SJCRH30 (cell line): ENCODE data around the gene STX3. TPM values are rescaled to one million over a fixed set of nuclear protein-coding genes. Genes with fewer than 3 reads are reported as not detected.
"Not testable (repeated sequence)": the region's sequence is repeated elsewhere in the genome, so short reads cannot be mapped to it uniquely, and the experiment has no call there.

Experiments used
- DNase-seq, 2 experiments: peaks; one replicate each; pipeline ENCODE4 v3.0.0-alpha.2; 2015 to 2020
- H3K27ac ChIP-seq: fragments of 250-450 bp; sonication (Bioruptor Pico); 2 replicates; pipeline ENCODE4 v1.5.1; 2020; ENCODE audit warnings: mild to moderate bottlenecking, moderate library complexity
- H3K27me3 ChIP-seq: fragments of 250-450 bp; sonication (Bioruptor Pico); 2 replicates; pipeline ENCODE4 v1.5.1; 2020; ENCODE audit warnings: mild to moderate bottlenecking, moderate library complexity
- H3K36me3 ChIP-seq: fragments of 250-450 bp; sonication (Bioruptor Pico); 2 replicates; pipeline ENCODE4 v1.5.1; 2020; ENCODE audit warnings: mild to moderate bottlenecking, moderate library complexity
- H3K4me1 ChIP-seq: fragments of 250-450 bp; sonication (Bioruptor Pico); 2 replicates; pipeline ENCODE4 v1.5.1; 2020; ENCODE audit warnings: mild to moderate bottlenecking, moderate library complexity
- H3K4me3 ChIP-seq: fragments of 250-450 bp; sonication (Bioruptor Pico); 2 replicates; pipeline ENCODE4 v1.5.1; 2020; ENCODE audit warnings: mild to moderate bottlenecking, moderate library complexity
- H3K9me3 ChIP-seq: fragments of 250-450 bp; sonication (Bioruptor Pico); replicated peaks from 2 replicates; pipeline ENCODE4 v1.5.1; 2020; ENCODE audit warnings: mild to moderate bottlenecking, moderate library complexity
- total RNA-seq: library from RNA; depleted of rRNA; stranded (reverse); fragments of >200 nt; shearing (Covaris generic); gene quantifications from 2 replicates; pipeline ENCODE4 v1.2.3, GENCODE V29; 2014

STX3 gene
- total RNA-seq, 1 experiment from 2014 or later: 52.6 TPM

DNA sequence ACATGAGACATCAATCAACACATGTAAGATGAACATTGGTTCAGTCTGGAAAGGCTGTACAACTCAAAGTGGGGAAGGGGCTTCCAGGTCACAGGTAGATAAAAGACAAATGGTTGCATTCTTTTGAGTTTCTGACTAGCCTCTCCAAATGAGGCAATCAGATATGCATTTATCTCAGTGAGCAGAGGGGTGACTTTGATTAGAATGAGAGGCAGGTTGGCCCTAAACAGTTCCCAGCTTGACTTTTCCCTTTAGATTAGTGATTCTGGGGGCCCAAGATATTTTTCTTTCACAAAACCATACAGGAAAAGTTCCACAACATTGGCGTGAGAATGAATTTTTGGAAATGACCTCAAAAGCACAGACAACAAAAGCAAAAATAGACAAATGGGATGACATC is 61.3 kb downstream of the STX3 start:
- not testable (repeated sequence) for H3K27ac ChIP-seq, DNase-seq, H3K4me3 ChIP-seq, H3K36me3 ChIP-seq, H3K27me3 ChIP-seq, H3K9me3 ChIP-seq
- H3K4me1 ChIP-seq: peaks cover 29% of the 10 kb centered on the region

DNA sequence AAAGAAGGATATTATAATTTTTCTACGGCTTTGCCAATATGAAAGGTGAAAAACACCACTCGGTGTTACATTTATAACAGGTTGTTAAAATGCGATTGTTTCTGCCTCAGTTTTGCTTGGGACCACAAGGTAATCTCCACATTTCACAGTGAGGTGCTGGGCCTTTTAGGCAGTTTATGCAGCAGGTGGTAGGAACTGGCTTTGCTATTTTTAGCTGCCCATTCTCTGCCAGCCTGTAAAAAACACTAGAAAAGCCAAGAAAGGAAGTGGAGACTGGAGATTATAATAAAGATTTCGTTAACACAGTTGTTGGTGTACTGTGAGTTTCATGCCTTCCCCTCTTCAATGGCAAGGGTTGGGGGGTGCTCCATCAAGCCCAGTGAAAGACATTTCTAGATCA is 63.4 kb downstream of the STX3 start:
- Histone ChIP-seq H3K4me1 (peaks cover 34% of the 10 kb centered on the region), H3K27me3 (no peaks in the 10 kb centered on the region)
- DNase-seq: peak; percentile 7 to 55

DNA sequence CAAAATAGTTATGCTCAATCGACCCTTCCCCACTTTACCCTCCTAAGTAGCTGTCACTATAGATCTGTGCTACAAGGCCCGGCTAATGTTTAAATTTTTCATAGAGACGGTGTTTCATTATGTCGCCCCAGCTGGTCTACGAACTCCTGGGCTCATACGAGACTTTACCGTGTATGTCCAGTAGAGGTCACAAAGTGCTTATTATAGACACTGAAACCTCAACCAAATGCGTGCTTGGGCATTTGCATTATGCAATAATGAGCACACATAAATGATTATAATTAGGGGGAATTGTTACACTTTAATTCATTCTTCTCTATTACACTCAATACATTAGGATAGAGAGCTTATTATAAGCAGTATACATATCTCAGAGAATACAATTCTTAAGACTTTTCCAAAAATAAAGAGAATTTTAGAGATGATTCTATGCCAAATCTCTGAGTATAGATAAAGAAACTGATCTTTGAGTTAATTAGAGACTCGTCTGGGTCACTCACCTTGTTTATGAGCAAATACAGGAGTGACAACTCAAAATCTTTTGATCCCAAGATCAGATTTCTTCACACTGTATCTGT is 67.9 kb downstream of the STX3 start:
- no peak overlapping the region for H3K4me3 ChIP-seq
- H3K36me3 ChIP-seq: no peaks in the 10 kb centered on the region
- no peaks in the 10 kb centered on the region for H3K27me3 ChIP-seq
- no peak overlapping the region for H3K27ac ChIP-seq
- no peaks in the 10 kb centered on the region for H3K9me3 ChIP-seq
- H3K4me1 ChIP-seq: peaks cover 21% of the 10 kb centered on the region
- peak; percentile 52 to 82 for DNase-seq

More for the DNA sequence above, 63.4 kb downstream of the STX3 start:
- Histone ChIP-seq H3K27ac (peak overlapping the region; percentile 60), H3K4me3 (no peak overlapping the region), H3K36me3 (no peaks in the 10 kb centered on the region), H3K9me3 (no peaks in the 10 kb centered on the region)

DNA sequence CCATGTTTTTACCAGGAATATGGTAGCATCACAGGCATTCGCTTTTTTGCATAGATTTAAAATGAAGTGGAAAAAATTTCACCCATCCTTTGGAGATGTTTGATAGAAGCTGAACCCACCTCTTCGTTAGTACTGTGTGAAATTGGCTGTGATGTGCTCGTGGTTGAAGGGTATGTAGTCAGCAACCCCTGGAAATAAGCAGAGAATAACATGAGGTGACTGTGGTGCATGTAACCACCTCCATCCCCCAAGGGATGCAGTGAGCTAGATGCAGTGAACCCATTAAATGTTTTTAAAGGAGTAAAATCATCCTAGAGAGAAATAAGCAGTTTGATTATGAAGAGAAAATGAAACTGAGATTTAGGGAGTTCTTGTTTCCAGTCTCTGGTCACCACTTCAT is 74.2 kb downstream of the STX3 start:
- no peak overlapping the region for H3K27ac ChIP-seq
- H3K27me3 ChIP-seq: no peaks in the 10 kb centered on the region
- H3K9me3 ChIP-seq: no peaks in the 10 kb centered on the region
- no peak for DNase-seq
- no peak overlapping the region for H3K4me3 ChIP-seq
- no peaks in the 10 kb centered on the region for H3K36me3 ChIP-seq
- no peaks in the 10 kb centered on the region for H3K4me1 ChIP-seq

DNA sequence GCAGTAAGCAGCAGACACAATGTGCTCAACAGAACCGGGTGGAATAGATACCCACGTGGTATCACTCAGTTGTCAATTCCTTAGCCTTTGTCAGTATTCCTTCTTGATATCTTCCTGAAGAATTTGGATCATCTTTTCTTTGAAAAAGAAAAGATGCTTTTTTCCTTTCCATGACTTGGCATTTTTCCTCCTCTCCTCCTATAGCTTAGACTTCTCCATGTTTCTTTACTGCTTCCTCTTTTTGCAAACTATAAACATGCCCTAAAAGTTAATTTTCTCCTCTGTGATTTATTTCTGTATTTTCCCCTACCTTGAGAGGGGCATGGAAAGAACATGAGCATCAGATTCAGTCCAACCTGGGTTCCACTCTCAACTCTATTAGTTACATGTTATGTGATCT is 78.4 kb downstream of the STX3 start:
- no peak overlapping the region for H3K4me3 ChIP-seq
- no peak for DNase-seq
- H3K27me3 ChIP-seq: no peaks in the 10 kb centered on the region
- H3K27ac ChIP-seq: no peak overlapping the region
- H3K9me3 ChIP-seq: no peaks in the 10 kb centered on the region
- no peaks in the 10 kb centered on the region for H3K36me3 ChIP-seq
- no peaks in the 10 kb centered on the region for H3K4me1 ChIP-seq

DNA sequence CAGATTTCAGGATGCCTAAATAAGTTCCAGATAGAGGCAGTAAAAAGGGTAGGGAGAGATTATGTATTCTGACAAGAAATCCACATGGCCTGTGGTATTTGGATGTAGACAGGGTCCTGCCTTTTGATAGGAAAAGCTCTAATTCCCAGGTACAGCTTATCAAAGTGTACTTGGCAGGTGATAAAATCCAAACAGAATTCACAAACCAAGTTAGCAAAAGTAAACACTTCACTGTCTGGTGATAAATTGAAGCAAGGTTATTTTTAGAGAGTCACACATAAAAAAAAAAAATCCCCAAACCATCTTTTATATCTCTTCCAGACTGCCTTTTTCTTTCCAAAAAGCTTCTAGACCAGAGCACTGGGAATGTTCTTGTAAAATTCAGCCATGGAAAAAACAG is 84.4 kb downstream of the STX3 start:
- no peaks in the 10 kb centered on the region for H3K9me3 ChIP-seq
- no peak for DNase-seq
- no peaks in the 10 kb centered on the region for H3K4me1 ChIP-seq
- no peak overlapping the region for H3K27ac ChIP-seq
- H3K36me3 ChIP-seq: no peaks in the 10 kb centered on the region
- no peak overlapping the region for H3K4me3 ChIP-seq
- no peaks in the 10 kb centered on the region for H3K27me3 ChIP-seq

DNA sequence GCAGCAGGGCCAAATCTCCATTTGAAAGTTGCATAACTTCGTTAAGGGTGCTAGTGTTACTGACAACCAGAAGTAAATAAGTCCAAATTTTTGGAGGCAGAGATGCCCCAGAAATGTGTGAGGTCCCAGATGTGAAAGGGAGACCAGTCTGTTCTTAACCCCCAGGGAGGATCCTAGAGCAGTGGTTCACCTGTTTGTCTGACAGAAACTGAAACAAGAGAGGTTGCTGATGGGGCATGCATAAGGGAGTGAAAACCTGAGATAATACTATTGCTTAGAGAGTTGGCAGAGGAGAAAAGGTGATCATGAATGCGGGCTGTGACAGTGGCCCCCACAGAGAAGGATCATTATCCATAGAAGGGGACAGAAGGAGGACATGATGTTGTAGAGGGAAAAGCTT is 86.3 kb downstream of the STX3 start:
- no peak overlapping the region for H3K27ac ChIP-seq
- H3K27me3 ChIP-seq: no peaks in the 10 kb centered on the region
- H3K4me1 ChIP-seq: no peaks in the 10 kb centered on the region
- no peaks in the 10 kb centered on the region for H3K9me3 ChIP-seq
- no peak for DNase-seq
- H3K4me3 ChIP-seq: no peak overlapping the region
- H3K36me3 ChIP-seq: no peaks in the 10 kb centered on the region

DNA sequence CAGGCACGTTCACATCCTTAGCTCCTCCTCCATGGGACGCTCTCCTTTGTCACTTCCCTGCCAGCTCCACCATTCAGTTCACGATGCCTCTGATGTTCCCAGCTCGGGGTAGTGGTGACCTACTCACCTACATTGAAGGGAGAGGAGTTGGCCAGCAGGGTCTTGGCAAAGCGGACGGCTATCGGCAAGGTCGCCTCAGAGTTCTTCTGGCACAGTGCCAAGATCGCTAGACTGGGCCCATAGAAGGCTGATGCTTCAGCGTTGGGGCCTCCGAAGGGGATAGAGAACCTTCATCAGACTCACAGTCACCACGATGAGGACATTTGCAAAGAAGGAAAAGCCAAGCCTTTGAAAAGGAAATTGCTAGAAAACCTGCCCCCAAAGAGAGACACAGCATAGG is 87.1 kb downstream of the STX3 start:
- Histone ChIP-seq H3K27ac (no peak overlapping the region), H3K27me3 (no peaks in the 10 kb centered on the region), H3K4me3 (no peak overlapping the region), H3K36me3 (no peaks in the 10 kb centered on the region), H3K9me3 (no peaks in the 10 kb centered on the region), H3K4me1 (no peaks in the 10 kb centered on the region)
- DNase-seq: no peak

DNA sequence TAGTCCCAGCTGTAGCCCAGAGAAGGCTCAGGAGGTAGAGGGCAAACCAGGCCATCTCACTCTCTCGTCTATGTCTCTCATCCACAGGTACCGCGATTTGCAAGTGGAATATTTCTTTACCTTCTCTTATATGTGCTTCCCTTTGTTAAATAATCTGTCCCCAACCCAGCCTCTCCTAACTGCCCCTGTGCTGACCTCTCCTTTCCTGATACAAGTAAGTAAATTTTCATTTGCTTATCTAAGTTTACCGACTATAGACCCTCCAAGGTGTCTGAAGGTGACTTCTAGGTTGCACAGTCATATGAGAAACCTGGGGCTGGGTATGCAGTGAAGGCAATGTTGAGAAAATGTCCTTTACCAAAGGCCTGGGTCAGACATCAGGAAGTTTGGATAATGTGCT is 90.2 kb downstream of the STX3 start, which contains the start of gene CBLIF:
Gene CBLIF, minus strand, starts transcription at position 101 of the 400 bp plus-strand sequence. Its CDS starts 46 bp downstream, at position 55.
- H3K4me1 ChIP-seq: no peaks in the 10 kb centered on the region
- no peaks in the 10 kb centered on the region for H3K27me3 ChIP-seq
- H3K4me3 ChIP-seq: no peak within 1 kb of the TSS
- no peak for DNase-seq
- no peak within 1 kb of the TSS for H3K27ac ChIP-seq
- H3K36me3 ChIP-seq: no peaks in the 10 kb centered on the region
- no peaks in the 10 kb centered on the region for H3K9me3 ChIP-seq

DNA sequence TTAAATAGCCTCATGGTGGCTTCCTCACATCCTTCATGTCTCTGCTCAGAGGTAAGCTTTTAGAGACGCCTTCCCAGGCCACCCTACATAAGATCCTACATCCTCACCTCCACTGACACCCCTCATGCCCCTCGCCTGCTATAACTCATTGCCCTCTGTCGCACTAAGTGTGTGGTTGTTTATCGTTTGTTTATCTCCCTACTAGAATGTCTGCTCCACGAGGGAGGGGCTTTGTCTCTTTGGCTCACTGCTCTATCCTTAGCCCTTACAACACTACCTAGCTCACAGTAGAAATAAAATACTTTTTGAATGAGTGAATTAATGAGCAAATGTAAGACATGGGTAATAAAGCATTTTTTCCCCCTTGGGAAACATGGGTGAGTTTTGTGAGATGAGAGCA is 91.4 kb downstream of the STX3 start:
- H3K4me3 ChIP-seq: no peak overlapping the region
- H3K9me3 ChIP-seq: no peaks in the 10 kb centered on the region
- no peaks in the 10 kb centered on the region for H3K36me3 ChIP-seq
- DNase-seq: no peak
- no peak overlapping the region for H3K27ac ChIP-seq
- H3K4me1 ChIP-seq: no peaks in the 10 kb centered on the region
- H3K27me3 ChIP-seq: no peaks in the 10 kb centered on the region

DNA sequence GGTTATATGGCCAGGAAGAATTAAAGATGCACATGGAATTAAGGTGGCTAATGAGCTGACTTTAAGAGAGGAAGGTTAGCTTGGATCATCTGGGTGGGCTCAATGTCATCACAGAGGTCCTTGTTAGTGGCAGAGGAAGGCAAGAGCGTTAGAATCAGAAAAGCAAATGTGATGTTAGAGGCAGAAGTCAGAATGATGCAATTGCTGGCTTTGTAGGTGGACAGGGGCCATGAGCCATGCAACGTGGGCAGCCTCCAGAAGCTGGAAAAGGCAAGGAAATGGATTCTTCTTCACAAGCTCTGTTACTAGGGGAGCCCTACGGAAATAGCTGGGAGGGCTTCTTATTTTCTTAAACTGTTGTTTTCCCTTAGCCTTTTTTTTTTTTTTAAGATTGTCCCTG is 92.5 kb downstream of the STX3 start:
- no peak overlapping the region for H3K27ac ChIP-seq
- H3K4me1 ChIP-seq: no peaks in the 10 kb centered on the region
- no peak for DNase-seq
- H3K9me3 ChIP-seq: no peaks in the 10 kb centered on the region
- H3K36me3 ChIP-seq: no peaks in the 10 kb centered on the region
- no peak overlapping the region for H3K4me3 ChIP-seq
- H3K27me3 ChIP-seq: no peaks in the 10 kb centered on the region

DNA sequence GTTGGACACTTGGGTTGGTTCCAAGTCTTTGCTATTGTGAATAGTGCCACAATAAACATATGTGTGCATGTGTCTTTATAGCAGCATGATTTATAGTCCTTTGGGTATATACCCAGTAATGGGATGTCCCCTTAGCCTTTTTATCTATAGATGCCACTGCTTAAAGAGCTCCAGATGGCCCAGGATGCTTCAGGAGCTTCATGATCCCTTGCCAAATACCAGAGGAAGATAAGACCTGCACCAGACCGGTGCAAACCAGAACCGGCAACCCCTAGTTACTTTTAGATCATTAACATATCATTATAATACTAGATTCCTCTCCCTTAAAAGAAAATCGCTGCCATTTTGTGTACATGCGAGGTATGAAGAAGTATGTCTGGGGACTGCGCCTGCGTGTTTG is 93.3 kb downstream of the STX3 start:
- H3K4me1 ChIP-seq, H3K4me3 ChIP-seq, H3K36me3 ChIP-seq, H3K9me3 ChIP-seq, H3K27me3 ChIP-seq, DNase-seq, H3K27ac ChIP-seq: not testable (repeated sequence)

DNA sequence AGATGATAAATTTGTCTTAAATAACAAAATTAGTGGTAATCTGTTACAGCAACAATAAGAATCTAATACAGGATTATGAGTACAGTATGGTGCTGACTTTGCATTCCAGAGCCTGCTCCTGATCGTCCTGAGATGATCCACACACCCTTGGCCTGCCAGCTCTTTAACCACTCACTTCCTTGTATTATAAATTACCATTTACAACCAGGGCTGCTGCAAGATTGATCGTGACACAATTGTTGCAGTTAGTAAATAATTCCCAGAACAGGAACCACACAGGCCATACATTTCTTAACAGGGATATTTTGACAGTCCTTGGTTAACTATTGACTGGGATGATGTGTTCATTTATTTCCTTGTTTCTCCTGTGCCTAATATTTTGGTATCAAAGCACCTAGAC is 94.0 kb downstream of the STX3 start:
- no peak overlapping the region for H3K27ac ChIP-seq
- H3K9me3 ChIP-seq: no peaks in the 10 kb centered on the region
- no peak overlapping the region for H3K4me3 ChIP-seq
- H3K4me1 ChIP-seq: no peaks in the 10 kb centered on the region
- DNase-seq: no peak
- H3K27me3 ChIP-seq: no peaks in the 10 kb centered on the region
- H3K36me3 ChIP-seq: no peaks in the 10 kb centered on the region

DNA sequence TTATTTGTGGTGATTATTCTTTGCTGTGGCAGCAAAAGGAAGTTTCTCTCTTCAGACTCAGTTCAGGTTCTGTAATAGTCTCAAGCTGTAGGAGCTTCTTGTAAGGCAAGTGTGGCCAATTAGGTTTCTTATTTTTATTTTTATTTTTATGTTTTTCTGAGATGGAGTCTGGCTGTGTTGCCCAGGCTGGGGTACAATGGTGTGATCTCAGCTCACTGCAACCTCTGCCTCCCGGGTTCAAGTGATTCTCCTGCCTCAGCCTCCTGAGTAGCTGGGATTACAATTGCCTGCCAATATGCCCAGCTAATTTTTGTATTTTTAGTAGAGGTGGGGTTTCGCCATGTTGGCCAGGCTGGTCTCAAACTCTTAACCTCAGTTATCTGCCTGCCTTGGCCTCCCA is 94.4 kb downstream of the STX3 start:
- not testable (repeated sequence) for H3K27me3 ChIP-seq, H3K27ac ChIP-seq, H3K9me3 ChIP-seq, DNase-seq, H3K4me3 ChIP-seq, H3K4me1 ChIP-seq, H3K36me3 ChIP-seq

DNA sequence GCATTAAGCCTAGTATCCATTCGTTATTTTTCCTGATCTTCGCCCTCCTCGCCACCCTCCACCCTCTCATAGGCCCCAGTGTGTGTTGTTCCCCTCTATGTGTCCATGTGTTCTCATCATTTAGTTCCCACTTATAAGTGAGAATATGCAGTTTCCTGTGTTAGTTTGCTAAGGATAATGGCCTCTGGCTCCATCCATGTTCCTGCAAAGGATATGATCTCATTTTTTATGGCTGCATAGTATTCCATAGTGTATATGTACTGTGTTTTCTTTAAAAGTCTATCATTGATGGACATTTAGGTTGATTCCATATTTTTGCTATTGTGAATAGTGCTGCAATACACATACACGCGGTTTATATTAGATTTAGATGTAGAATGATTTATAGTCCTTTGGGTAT is 96.2 kb downstream of the STX3 start:
- DNase-seq, H3K9me3 ChIP-seq, H3K4me1 ChIP-seq, H3K36me3 ChIP-seq, H3K4me3 ChIP-seq, H3K27me3 ChIP-seq, H3K27ac ChIP-seq: not testable (repeated sequence)

DNA sequence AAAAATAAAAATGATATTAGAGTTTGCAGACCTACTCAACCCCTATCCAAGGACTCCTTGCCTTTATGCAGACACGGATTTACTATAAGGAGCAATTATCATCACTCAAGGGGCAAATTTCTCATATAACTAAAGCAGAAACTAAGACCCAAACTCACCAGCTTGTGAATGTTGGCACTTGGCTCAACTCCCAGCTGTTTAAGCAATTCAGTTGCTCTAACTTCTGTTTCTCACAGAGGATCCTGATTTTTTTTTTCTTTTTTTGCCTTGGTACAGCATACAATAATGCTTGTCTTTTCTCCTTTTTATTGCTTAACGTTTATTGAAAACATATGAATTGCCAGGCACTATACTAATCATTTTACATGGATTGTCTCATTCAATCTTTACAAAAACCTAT is 99.7 kb downstream of the STX3 start:
- H3K4me1 ChIP-seq: peaks cover 7% of the 10 kb centered on the region
- no peaks in the 10 kb centered on the region for H3K27me3 ChIP-seq
- no peak overlapping the region for H3K4me3 ChIP-seq
- H3K36me3 ChIP-seq: no peaks in the 10 kb centered on the region
- no peak for DNase-seq
- no peak overlapping the region for H3K27ac ChIP-seq
- H3K9me3 ChIP-seq: no peaks in the 10 kb centered on the region
